Activated naive CD8-positive, alpha-beta T cell treated with anti-CD3 and anti-CD28 coated beads, Interleukin-2, amount 50 U/mL, for 16 hours (primary cell): ENCODE data around the gene TGM1.

Source experiments
- DNase-seq: peaks from one replicate; pipeline ENCODE4 v3.0.0-alpha.2; 2020; ENCODE audit warnings: low read depth, low spot score

The TGM1 gene

DNA sequence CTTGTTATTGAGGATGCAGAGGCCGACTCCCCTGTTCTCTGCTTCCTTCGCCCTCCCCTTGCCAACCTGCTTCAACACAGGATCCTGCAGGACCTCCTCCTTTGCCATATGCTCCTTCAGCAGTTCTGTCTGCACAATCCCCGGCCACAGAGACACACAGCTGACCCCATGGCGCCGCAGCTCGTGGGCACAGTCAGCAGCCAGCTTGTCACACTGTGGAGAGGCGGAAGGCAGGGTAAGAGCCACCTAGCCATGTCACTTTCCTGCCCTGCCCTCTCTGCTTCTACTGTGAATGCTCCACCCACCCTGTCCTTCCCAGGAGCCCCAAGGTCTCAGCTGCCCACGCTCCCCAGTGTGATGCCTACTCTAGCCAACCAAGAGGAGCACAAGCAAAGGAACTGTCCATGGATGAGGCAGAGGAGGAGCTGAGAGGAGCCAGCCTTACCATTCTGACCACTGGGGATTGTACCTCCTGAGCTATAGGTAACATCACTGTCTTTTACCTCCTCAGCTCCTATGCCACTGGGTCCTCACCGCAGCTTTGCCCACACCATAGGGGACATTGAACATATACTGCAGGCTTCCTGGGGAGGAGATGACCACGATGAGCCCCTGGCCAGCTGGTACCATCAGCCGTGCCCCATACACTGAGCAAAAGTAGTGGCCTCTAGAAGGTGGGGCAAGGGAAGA, 29.3 kb upstream of the TGM1 start:
- no peak for DNase-seq

GRCh38 chr14:24291446-24292117, 28.6 kb upstream of the TGM1 start:
- DNase-seq = no peak

GRCh38 chr14:24290746-24291145, 27.8 kb upstream of the TGM1 start:
- DNase-seq = no peak

- DNase-seq = no peak
Observed at GRCh38 chr14:24289649-24290280, 26.8 kb upstream of the TGM1 start.

DNA sequence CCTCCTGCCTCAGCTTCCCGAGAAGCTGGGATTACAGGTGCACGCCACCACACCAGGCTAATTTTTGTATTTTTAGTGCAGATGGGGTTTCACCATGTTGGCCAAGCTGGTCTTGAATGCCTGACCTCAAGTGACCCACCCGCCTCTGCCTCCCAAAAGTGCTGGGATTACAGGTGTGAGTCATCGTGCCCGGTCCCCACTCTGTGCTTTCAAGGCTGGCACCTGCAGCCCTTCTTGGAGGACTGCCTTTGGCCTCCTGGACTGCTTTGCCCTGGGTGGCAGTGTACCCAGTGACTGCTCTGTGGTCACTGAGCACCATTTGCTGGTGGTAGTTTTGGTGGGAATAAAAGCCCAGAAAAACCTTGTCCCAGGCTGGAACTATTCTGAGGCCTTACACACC, 24.0 kb upstream of the TGM1 start:
- DNase-seq = no peak

DNA sequence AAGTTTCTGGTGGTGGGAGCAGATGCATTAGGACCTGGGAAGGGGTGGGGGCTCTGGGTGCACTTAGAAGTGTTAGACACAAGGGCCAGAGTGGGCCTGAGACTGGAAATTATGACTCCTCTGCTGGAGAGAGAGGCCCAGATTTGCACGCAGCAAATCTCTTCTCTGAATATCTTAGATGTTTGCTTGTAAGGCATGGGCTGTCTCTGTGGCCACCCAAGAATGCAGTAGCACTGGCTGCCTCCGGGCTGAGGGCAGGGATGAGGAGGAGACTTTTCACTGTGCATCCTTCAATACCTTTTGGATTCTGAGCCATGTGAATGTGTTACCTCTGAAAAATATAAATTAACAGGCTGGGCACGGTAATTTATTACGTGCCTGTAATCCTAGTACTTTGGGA, 22.4 kb upstream of the TGM1 start:
- no peak for DNase-seq

- DNase-seq = no peak
Observed at GRCh38 chr14:24284501-24285035, 21.6 kb upstream of the TGM1 start.

DNA sequence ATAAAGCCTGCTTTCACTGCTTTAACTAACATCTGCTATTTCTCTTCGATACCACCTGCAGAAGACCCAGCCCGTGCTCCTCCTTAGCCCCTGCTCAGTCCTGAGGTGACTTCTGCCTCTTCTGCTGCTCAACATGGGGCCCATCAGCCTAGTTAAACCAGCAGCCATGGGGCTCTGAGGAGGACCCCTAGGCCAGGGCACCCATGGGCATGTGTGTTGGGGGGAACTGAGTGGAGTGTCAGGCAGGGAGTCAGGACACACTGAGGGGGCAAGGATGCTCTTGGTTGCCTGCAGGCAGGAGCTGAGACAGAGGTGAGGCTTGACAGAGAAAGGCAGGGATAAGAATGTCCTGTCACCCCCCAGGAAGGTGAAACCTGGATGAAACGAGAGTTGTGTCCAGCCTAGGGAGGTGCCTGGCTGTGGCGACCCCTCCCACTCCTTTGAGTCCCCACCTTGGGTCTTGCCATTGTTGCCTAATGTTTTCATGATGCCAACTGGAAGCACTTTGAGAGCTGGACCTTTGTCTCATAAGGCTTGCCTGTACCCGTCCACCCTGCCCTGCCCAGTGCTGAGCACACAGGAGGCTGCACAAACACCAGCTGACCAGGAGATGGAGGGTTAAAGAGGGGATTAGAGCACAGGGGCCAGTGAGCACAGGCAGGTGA, 21.0 kb upstream of the TGM1 start:
- DNase-seq = no peak

GRCh38 chr14:24282736-24283135, 19.8 kb upstream of the TGM1 start:
- DNase-seq = no peak

DNA sequence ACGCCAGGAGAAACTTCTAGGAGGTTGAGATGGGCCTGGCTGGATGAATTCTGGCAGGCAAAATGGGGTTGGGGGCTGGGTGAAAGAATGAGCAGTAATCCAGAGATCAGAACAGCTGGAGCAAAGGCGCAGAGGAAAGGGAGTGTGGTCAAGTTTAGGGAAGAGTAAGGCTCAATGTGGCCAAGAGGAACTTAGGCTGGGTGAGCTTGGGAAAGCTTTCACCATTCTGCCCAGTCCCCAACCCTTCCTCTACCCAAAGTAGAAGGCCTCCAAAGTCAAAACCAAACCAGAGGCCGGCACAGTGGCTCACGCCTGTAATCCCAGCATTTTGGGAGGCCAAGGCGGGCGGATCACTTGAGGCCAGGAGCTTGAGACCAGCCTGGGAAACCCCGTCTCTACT, 18.7 kb upstream of the TGM1 start:
- no peak for DNase-seq

DNA sequence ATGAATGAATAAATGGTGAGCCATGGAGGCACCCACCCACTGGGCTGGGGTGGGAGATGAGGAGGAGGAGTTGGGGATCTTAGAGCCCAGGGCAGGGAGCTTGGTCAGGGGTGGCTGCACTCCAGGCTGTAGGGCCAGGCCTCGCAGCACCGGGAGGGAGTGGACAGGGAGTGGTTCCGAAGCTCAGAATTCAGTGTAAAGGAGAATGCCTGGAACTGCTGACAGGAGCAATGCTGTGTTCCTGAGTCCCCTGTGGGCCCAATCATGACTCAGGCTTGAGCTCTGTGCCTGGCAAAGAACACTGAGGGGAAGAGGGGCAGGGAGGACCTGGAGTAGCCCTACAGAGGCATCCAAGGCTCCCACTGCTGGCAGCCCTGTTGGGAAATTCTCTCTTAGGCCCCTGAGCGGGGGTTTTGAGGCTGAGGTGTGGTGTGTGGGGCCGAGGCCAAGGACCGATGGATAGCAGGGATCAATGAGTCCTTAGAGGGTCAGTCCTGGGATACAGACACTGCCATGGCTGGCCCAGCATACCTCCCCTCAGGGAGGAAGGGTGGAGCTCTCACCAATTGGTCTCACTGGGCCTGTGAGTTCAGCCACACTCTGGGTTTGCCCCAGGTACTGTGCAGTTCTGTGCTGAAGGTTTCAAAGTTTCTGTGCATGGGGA, 18.0 kb upstream of the TGM1 start:
- no peak for DNase-seq

DNA sequence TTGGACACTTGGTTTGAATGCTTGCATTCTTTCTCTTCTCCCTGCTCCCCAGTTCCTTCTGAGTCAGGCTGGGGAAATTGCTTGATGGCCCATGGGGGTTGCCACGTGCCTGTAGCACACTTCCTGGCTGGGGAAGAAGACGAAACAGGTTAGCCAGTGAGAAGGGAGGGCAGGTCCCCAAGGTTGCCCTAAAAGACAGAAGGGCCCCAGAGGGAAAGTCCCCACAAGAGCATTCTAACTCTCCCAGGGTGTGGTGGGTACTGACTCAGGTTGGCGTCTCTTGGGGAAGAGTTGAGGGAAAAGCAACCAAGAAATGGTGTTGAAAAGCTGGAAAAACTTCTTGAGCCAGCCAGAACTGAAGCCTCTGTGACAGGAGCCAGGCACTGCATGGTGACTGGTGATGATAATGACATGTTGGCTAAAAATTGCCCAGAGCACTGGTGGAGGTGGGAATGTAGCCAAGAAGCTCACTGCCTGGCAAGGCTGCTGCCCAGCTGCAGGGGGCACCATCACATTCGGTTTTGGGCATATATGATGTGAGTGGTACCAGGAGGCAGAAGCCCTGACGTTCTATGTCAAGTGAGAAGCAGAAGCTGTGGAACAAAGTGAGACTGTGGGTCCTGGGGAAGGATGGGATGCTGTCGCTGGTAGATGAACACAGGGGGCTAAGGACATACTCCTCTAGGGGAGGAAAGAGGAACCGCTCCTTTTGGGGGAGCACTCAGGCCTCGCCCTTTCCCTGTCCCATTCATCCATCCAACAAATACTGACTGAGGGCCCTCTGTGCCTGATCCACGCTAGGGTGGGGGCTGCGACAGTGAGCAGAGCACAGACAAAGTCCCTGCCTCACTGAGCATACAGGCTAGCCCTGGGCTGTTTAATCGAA, 16.6 kb upstream of the TGM1 start:
- DNase-seq = no peak

- DNase-seq = no peak
Observed at GRCh38 chr14:24278424-24278823, 15.4 kb upstream of the TGM1 start.

- no peak for DNase-seq
Observed at GRCh38 chr14:24277606-24278321, 14.8 kb upstream of the TGM1 start.

- DNase-seq = no peak
Observed at GRCh38 chr14:24277071-24277470, 14.1 kb upstream of the TGM1 start.

DNA sequence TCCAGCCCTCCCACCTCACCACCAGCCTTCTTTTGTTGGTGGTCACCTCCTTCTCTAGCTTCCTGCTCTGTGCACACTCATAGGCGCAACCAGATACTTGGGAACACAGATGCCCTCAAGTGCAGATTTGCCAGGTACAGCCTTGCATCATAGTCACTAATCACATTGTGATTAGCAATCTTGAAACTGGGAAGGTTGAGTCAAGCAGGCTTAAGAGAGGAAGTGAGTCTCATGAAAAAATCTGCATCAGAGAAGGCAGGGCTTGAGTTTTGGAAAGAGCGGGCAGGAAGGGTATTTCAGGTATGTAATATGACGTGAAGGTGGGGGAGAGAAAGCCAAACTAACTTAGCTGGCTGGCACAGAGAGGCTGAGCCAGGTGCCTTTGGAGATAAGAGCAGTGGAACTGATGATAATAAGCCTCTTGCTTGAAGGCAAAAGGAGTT, 11.1 kb upstream of the TGM1 start:
- peak; percentile 20 for DNase-seq

- DNase-seq = no peak
Observed at GRCh38 chr14:24273422-24273998, 10.5 kb upstream of the TGM1 start.

GRCh38 chr14:24272467-24272866, 9.5 kb upstream of the TGM1 start:
- DNase-seq = no peak

DNA sequence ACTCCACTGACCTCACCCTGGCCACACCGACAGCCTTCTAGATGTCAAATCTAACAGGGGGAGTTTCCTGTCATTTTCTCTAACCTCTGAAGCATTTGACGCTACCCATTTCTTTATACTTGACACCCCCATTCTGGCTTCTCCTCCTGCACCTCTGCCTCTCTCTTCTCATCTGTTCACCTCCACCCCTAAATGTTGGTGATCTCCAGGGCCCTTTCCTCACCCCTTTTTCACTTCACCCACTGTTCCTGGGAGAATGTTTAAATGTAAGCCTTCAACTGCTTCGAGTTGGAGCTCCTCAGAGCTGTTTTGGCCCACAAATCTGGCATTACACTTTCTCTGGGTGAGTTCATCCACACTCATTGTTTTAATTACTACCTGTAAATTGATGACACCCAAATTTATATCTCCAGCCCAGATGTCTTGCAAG, 8.9 kb upstream of the TGM1 start:
- DNase-seq = no peak
